ENCODE results near the gene VRTN. TPM values are rescaled to one million over a fixed set of nuclear protein-coding genes. Genes with fewer than 3 reads are reported as not detected.

VRTN gene
- total RNA-seq, 1 donor from 2014 or later = not detected

GRCh38 chr14:74347097-74347794, 1.0 kb upstream of the VRTN start:
- Mint-ChIP-seq H3K9me3 (no peaks in the 10 kb centered on the region), H3K36me3 (no peaks in the 10 kb centered on the region), H3K4me1 (ENCODE audit: unreplicated experiment) (no peaks in the 10 kb centered on the region), H3K4me3 (peak overlapping the region; percentile 15), H3K27me3 (peaks cover 27% of the 10 kb centered on the region), H3K27ac (no peak overlapping the region)
- no peak for DNase-seq (ENCODE audit: extremely low spot score, unreplicated experiment)
- TF ChIP-seq CTCF (conservative IDR thresholded peaks at IDR 0.05) = no peak

- Mint-ChIP-seq H3K9me3 (no peaks in the 10 kb centered on the region), H3K36me3 (no peaks in the 10 kb centered on the region), H3K27me3 (peaks cover 32% of the 10 kb centered on the region), H3K27ac (no peak overlapping the region), H3K4me3 (no peak overlapping the region), H3K4me1 (ENCODE audit: unreplicated experiment) (no peaks in the 10 kb centered on the region)
- no peak for DNase-seq (ENCODE audit: extremely low spot score, unreplicated experiment)
- TF ChIP-seq CTCF (conservative IDR thresholded peaks at IDR 0.05) = no peak
These were observed 523 bp upstream of the VRTN start for GRCh38 chr14:74347795-74348100.

- Mint-ChIP-seq H3K4me1 (ENCODE audit: unreplicated experiment) (no peaks in the 10 kb centered on the region), H3K36me3 (no peaks in the 10 kb centered on the region), H3K4me3 (no peak overlapping the region), H3K9me3 (no peaks in the 10 kb centered on the region), H3K27me3 (peaks cover 32% of the 10 kb centered on the region), H3K27ac (no peak overlapping the region)
- no peak for TF ChIP-seq CTCF (conservative IDR thresholded peaks at IDR 0.05)
- no peak for DNase-seq (ENCODE audit: extremely low spot score, unreplicated experiment)
These were observed 628 bp downstream of the VRTN start for GRCh38 chr14:74348735-74349463.

- H3K27me3 Mint-ChIP-seq = peaks cover 32% of the 10 kb centered on the region
- no peaks in the 10 kb centered on the region for H3K36me3 Mint-ChIP-seq
- no peak overlapping the region for H3K27ac Mint-ChIP-seq
- H3K4me1 Mint-ChIP-seq (ENCODE audit: unreplicated experiment) = no peaks in the 10 kb centered on the region
- TF ChIP-seq CTCF (conservative IDR thresholded peaks at IDR 0.05) = no peak
- H3K4me3 Mint-ChIP-seq = no peak overlapping the region
- H3K9me3 Mint-ChIP-seq = no peaks in the 10 kb centered on the region
- no peak for DNase-seq (ENCODE audit: extremely low spot score, unreplicated experiment)
These were observed 1.5 kb downstream of the VRTN start for GRCh38 chr14:74349757-74350156.

- H3K36me3 Mint-ChIP-seq = no peaks in the 10 kb centered on the region
- no peaks in the 10 kb centered on the region for H3K9me3 Mint-ChIP-seq
- H3K4me3 Mint-ChIP-seq = no peak overlapping the region
- DNase-seq (ENCODE audit: extremely low spot score, unreplicated experiment) = no peak
- H3K27ac Mint-ChIP-seq = no peak overlapping the region
- no peak for TF ChIP-seq CTCF (conservative IDR thresholded peaks at IDR 0.05)
- peaks cover 32% of the 10 kb centered on the region for H3K27me3 Mint-ChIP-seq
- no peaks in the 10 kb centered on the region for H3K4me1 Mint-ChIP-seq (ENCODE audit: unreplicated experiment)
These were observed 2.1 kb downstream of the VRTN start for GRCh38 chr14:74350211-74350927.

Measured in type B pancreatic cell (in vitro differentiated cells).